Measurements from ENCODE around the gene CPLX1. TPM values are rescaled to one million over a fixed set of nuclear protein-coding genes. Genes with fewer than 3 reads are reported as not detected.

The CPLX1 gene
- total and polyA plus RNA-seq, 4 donors = 5.3 to 117 (median 64.6) TPM

Other genes starting within 250 kb of the CPLX1 start
- 1 to 10 TPM; 4.4 to 6.7 TPM for gene TMEM271, start 249.8 kb downstream of the CPLX1 start, total RNA-seq
- 10 to 100 TPM; 16.1 to 17.1 TPM for gene TMEM271, start 249.8 kb downstream of the CPLX1 start, polyA plus RNA-seq (ENCODE audit: insufficient read length in 2 of 2)
- 10 to 100 TPM; 16.8 to 17.7 TPM for gene PDE6B, start 200.6 kb downstream of the CPLX1 start, total RNA-seq
- 10 to 100 TPM; 21.7 to 24.1 TPM for gene PDE6B, start 200.6 kb downstream of the CPLX1 start, polyA plus RNA-seq (ENCODE audit: insufficient read length in 2 of 2)
- 100 to 1,000 TPM; 191 to 726 TPM for gene ATP5ME, start 151.9 kb downstream of the CPLX1 start, total RNA-seq
- 100 to 1,000 TPM; 314 to 354 TPM for gene ATP5ME, start 151.9 kb downstream of the CPLX1 start, polyA plus RNA-seq (ENCODE audit: insufficient read length in 2 of 2)
- 10 to 100 TPM in 1 of 2 donors, 1 to 10 TPM in 1; 5.8 to 27.3 TPM for gene MYL5, start 151.6 kb downstream of the CPLX1 start, total RNA-seq
- gene MYL5, start 151.6 kb downstream of the CPLX1 start, polyA plus RNA-seq (ENCODE audit: insufficient read length in 2 of 2) = 10 to 100 TPM; 15.0 to 21.0 TPM
- 1 to 10 TPM; 1.6 to 6.4 TPM for gene SLC49A3, start 137.0 kb downstream of the CPLX1 start, total RNA-seq
- 1 to 10 TPM; 1.6 to 5.1 TPM for gene SLC49A3, start 137.0 kb downstream of the CPLX1 start, polyA plus RNA-seq (ENCODE audit: insufficient read length in 2 of 2)
- 10 to 100 TPM; 40.4 to 45.6 TPM for gene PCGF3, start 120.3 kb downstream of the CPLX1 start, total RNA-seq
- 10 to 100 TPM; 78.1 to 80.2 TPM for gene PCGF3, start 120.3 kb downstream of the CPLX1 start, polyA plus RNA-seq (ENCODE audit: insufficient read length in 2 of 2)
- gene GAK, start 106.2 kb upstream of the CPLX1 start, total RNA-seq = 10 to 100 TPM; 41.8 to 59.2 TPM
- gene GAK, start 106.2 kb upstream of the CPLX1 start, polyA plus RNA-seq (ENCODE audit: insufficient read length in 2 of 2) = 10 to 100 TPM; 63.0 to 78.8 TPM
- gene TMEM175, start 106.3 kb upstream of the CPLX1 start, total RNA-seq = 10 to 100 TPM; 27.1 to 31.9 TPM
- 10 to 100 TPM; 70.9 to 78.7 TPM for gene TMEM175, start 106.3 kb upstream of the CPLX1 start, polyA plus RNA-seq (ENCODE audit: insufficient read length in 2 of 2)
- 10 to 100 TPM; 10.4 to 10.9 TPM for gene DGKQ, start 147.4 kb upstream of the CPLX1 start, total RNA-seq
- 10 to 100 TPM; 25.8 to 28.4 TPM for gene DGKQ, start 147.4 kb upstream of the CPLX1 start, polyA plus RNA-seq (ENCODE audit: insufficient read length in 2 of 2)
- gene IDUA, start 160.9 kb upstream of the CPLX1 start, total RNA-seq = 10 to 100 TPM in 1 of 2 donors, 1 to 10 TPM in 1; 5.1 to 24.7 TPM
- 10 to 100 TPM; 29.2 to 40.2 TPM for gene IDUA, start 160.9 kb upstream of the CPLX1 start, polyA plus RNA-seq (ENCODE audit: insufficient read length in 2 of 2)
- gene SLC26A1, start 167.3 kb upstream of the CPLX1 start, total RNA-seq = 1 to 10 TPM in 1 of 2 donors, under 1 TPM in 1; 0.79 to 1.2 TPM
- 1 to 10 TPM; 9.3 to 9.5 TPM for gene SLC26A1, start 167.3 kb upstream of the CPLX1 start, polyA plus RNA-seq (ENCODE audit: insufficient read length in 2 of 2)
- 10 to 100 TPM; 11.2 to 39.2 TPM for gene FGFRL1, start 185.5 kb upstream of the CPLX1 start, total RNA-seq
- 10 to 100 TPM; 27.5 to 43.7 TPM for gene FGFRL1, start 185.5 kb upstream of the CPLX1 start, polyA plus RNA-seq (ENCODE audit: insufficient read length in 2 of 2)

Data from spinal cord (tissue), 4 donors.